ENCODE measurements around the gene RNU11.
"Not testable (repeated sequence)": the region's sequence is repeated elsewhere in the genome, so short reads cannot be mapped to it uniquely, and the experiment has no call there.

The RNU11 gene

DNA sequence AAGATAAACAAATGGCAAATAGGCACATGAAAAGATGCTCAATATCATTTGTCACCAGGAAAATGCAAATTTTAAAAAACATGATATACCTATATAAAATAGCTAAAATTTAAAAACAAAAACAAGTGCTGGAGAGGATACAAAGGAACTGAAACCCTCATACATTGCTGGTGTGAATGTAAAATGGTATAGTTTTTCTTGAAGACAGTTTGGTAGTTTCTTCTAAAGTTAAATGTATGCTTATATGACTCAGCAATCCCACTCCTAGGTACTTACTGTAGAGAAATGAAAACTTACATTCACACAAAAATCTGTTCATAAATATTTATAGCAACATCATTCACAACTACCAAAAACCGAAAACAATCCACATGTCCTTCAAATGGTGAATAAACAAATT, 16.7 kb upstream of the RNU11 start:
- TF ChIP-seq, protein P1, sequence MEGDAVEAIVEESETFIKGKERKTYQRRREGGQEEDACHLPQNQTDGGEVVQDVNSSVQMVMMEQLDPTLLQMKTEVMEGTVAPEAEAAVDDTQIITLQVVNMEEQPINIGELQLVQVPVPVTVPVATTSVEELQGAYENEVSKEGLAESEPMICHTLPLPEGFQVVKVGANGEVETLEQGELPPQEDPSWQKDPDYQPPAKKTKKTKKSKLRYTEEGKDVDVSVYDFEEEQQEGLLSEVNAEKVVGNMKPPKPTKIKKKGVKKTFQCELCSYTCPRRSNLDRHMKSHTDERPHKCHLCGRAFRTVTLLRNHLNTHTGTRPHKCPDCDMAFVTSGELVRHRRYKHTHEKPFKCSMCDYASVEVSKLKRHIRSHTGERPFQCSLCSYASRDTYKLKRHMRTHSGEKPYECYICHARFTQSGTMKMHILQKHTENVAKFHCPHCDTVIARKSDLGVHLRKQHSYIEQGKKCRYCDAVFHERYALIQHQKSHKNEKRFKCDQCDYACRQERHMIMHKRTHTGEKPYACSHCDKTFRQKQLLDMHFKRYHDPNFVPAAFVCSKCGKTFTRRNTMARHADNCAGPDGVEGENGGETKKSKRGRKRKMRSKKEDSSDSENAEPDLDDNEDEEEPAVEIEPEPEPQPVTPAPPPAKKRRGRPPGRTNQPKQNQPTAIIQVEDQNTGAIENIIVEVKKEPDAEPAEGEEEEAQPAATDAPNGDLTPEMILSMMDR (IDR thresholded peaks at IDR 0.05; ENCODE audit: low read depth, low read length), result no peak
- DNase-seq (ENCODE audit: extremely low read depth, low read depth), result no peak

DNA sequence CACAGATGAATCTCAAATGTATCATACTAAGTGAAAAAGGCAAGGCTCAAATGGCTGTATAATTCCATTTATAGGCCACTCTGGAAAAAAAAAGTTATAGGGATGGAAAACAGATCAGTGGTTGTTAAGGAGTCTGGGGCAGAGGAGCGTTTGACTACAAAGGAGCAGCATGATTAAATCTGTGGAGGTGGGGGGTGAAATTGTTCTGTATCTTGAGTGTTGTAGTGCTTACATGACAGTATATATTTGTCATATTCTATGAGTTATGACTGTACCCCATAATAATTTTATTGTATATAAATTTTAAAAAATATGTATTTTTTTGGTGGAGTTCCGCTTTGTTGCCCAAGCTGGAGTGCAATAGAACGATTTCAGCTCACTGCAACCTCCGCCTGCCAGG, 15.8 kb upstream of the RNU11 start:
- TF ChIP-seq, protein P1 (IDR thresholded peaks at IDR 0.05; ENCODE audit: low read depth, low read length), result no peak
- DNase-seq (ENCODE audit: extremely low read depth, low read depth), result no peak

DNA sequence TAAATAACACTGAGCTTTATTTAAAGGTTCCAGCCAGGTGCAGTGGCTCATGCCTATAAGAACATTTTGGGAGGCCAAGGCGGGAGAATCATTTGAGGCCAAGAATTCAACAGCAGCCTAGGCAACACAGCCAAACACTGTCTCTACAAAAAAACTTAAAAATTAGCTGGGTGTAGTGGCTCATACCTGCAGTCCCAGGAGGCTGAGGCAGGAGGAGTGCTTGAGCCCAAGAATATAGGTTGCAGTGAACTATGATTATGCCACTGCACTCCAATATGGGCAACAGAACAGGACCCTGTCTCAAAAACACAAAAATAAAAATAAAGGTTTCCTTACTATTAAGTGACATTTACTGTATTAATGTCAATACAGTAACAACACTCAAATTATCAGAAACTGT, 7.6 kb upstream of the RNU11 start:
- no peak for DNase-seq (ENCODE audit: extremely low read depth, low read depth)
- TF ChIP-seq, protein P1 (IDR thresholded peaks at IDR 0.05; ENCODE audit: low read depth, low read length), result peak; percentile 14; the same call in 1 of the 2 replicates

DNA sequence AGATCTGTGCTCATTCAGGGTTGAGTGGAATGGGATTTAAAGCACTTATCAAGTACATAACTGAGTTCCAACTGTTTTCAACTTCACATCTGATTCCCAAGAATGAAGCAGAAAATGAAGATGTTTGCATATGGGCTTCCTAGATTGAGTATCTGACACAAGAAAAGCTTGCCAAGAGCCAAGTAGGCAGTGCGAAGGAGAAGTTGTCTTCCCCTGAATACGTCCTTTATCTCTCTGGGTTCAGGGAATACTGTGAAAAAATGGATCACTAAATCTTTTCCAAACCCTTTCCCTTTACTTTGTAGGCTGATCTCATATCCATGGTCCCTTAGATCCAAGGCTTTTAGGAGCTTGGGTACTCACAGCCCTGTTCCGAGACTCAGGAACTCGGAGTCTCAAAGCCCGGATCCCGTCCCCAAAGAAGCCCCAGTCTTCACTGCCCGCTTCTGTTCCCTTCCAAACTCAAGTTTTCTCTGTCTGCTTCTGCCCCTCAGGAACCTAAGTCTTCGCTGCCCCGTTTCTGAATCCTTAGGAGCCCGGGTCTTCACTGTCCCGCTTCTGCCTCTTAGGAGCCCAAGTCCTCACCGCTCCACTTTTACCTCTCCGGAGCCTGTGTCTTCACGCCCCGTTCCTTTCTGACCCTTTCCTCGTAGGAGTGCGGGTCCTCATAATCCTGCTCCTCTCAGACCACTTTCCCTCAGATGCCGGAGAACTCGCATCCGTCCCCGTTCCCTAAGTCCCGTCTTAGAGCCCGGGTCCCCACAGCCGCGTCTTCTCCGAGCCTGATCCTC, 6.1 kb upstream of the RNU11 start:
- TF ChIP-seq, protein P1 (IDR thresholded peaks at IDR 0.05; ENCODE audit: low read depth, low read length), result no peak
- DNase-seq (ENCODE audit: extremely low read depth, low read depth), result no peak

DNA sequence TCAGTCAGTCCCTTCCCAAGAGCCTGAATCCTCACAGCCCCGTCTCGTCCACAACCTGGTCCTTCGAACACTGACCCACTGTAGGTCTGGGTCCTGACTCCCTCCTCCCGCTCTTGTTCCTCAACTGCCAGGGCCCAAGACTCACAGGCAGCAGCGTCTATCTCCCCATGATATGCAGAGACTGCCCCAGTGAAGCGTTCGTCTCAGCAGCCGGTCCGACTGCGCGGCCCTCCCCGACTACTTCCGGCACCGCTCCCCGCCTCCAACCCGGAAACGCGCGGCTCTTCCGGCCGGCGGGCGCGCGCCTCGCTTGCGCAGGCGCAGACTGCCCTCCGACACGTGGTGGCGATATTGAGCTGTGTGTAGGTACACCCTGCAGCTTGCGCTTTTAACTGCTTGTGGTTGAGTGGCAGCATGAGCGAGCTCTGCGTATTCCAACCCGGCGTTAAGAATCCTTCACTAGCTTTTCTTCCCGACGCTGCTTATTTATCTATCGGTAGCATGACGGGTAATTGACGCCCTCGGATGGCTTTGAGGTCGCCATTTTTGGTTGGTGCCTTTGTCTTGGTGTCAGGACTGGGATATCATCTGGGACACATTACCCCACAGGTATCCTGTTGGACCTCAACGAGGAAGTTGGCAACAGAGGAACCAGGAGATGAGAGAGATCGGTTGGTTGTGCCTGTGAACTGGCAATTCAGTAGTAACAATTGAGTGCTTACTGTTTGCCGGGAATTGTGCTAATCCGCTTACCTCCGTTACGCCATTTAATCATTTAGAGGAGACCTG, 5.4 kb upstream of the RNU11 start, which contains the start of gene TAF12:
Gene TAF12 (minus strand): TSS at position 221 of the 789 bp plus-strand sequence. CDS start 20,986 bp downstream, outside the sequence.
- TF ChIP-seq, protein P1 (IDR thresholded peaks at IDR 0.05; ENCODE audit: low read depth, low read length), result peak; percentile 36
- peak; percentile 87 for DNase-seq (ENCODE audit: extremely low read depth, low read depth)

DNA sequence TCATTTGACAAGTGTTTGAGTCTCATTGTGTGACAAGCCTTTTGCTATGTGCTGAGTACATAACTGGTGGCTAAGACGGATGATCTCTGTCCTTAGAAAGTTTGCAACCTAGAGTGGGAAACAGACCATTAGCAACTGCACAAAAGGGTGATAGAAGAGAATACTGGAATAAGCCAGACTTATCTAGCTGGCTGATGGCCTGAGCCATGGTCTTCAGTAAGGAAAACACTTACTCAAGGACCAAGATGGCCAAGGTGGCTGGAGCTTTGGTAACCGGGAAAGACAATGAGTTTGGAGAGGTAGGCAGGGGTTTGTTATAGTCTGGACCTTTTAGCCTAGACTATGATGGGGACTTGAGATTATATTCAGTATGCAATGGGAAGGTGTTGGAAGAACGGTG, 3.9 kb upstream of the RNU11 start:
- TF ChIP-seq, protein P1 (IDR thresholded peaks at IDR 0.05; ENCODE audit: low read depth, low read length), result no peak
- DNase-seq (ENCODE audit: extremely low read depth, low read depth), result no peak

DNA sequence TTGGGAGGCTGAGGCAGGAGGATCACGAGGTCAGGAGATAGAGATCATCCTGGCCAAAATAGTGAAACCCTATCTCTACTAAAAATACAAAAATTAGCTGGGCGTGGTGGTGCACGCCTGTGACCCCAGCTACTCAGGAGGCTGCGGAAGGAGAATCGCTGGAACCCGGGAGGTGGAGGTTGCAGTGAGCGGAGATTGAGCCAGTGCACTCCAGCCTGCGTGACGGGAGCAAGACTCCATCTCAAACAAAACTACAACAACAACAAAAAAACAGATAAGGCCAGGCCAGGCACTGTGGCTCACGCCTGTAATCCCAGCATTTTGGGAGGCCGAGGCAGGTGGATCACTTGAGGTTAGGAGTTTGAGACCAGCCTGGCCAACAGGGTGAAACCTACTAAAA, 3.0 kb upstream of the RNU11 start:
- DNase-seq (ENCODE audit: extremely low read depth, low read depth), result not testable (repeated sequence)
